Ovary (tissue), 3 donors: Measurements from ENCODE around the gene LRRC23.

Source experiments
- CTCF ChIP-seq, 3 donors: fragments of 450-650 bp in 2 of 3; fragments of 200-600 bp in 1 of 3; IDR thresholded peaks; one replicate each; pipeline versions ENCODE4 v1.5.1 to v1.8.0; 2016 to 2022; ENCODE audit warnings: antibody characterized with exemption in 3 of 3, mild to moderate bottlenecking in 1 of 3
- EP300 ChIP-seq: sonication (generic); formaldehyde crosslinking; IDR thresholded peaks from one replicate; pipeline ENCODE4 v1.6.1; 2017; ENCODE audit warnings: antibody characterized with exemption
- POLR2A ChIP-seq: fragments of 450-650 bp; IDR thresholded peaks from one replicate; pipeline ENCODE4 v1.6.1; 2017; ENCODE audit warnings: antibody characterized with exemption, mild to moderate bottlenecking, moderate library complexity
- donor health status: DM: no; HTN: no; CAD: no.

DNA sequence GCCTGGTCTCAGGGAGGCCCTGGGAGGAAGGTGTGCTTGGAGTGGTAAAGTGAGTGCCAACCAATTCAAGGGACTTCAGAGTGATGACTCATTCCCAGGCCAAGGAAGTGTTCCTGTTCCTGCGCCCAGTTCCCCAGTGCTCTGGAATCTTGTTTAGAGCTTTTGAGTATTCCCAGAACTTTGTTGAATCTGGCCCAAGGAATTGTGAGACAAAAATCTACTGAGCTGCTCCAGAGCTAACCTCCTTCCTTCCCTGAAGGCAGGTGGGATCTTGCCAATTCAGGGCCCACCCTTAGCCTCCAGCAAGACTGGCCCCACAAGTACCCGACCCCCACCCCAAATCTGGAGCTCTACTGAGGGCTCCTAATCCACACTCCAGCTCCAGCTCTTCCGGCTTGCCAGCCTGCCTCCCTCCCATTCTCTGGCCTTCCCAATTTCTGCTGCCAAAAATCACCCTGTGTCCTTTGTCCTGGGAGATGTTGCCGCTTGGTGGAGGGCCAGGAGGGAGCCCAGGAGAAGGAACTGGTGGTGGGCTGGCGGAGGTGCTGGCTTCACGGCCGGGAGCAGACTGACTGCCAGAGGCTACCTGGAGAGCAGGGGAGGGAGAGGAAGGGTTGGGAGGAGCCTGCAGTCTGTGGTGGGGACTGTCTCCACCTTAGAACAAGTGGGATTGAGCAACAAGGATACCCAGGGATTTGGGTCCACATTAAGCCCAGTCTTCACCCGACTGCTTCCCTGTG lies 21.1 kb downstream of the LRRC23 start:
- peak; percentile 5 for TF ChIP-seq EP300
- TF ChIP-seq CTCF (IDR thresholded peaks at IDR 0.05) = peak in 1 of 3 donors; percentile 38
- peak; percentile 38 for TF ChIP-seq POLR2A
